SK-N-SH treated with all-trans-retinoic acid at 6 μM for 48 hours (cell line): ENCODE measurements around the gene IFITM2.
"Not testable (repeated sequence)": the region's sequence is repeated elsewhere in the genome, so short reads cannot be mapped to it uniquely, and the experiment has no call there.

Experiments used
- ARNTL ChIP-seq: fragments of 450-650 bp; formaldehyde crosslinking; IDR thresholded peaks from 2 replicates; pipeline ENCODE4 v1.5.0; 2020; ENCODE audit warnings: low read depth, mild to moderate bottlenecking, moderate library complexity, borderline replicate concordance
- CSDC2 ChIP-seq: fragments of 250-450 bp; sonication (Bioruptor Pico); IDR thresholded peaks from 2 replicates; pipeline ENCODE4 v1.5.0; 2020; ENCODE audit warnings: mild to moderate bottlenecking, moderate library complexity
- CSRNP3 ChIP-seq: fragments of 250-450 bp; sonication (Bioruptor Pico); IDR thresholded peaks from 2 replicates; pipeline ENCODE4 v1.5.1; 2021; ENCODE audit warnings: mild to moderate bottlenecking, moderate library complexity
- ESRRG ChIP-seq: fragments of 250-450 bp; sonication (Bioruptor Pico); IDR thresholded peaks from 2 replicates; pipeline ENCODE4 v1.6.1; 2021; ENCODE audit warnings: mild to moderate bottlenecking
- GLIS3 ChIP-seq: fragments of 250-450 bp; sonication (Bioruptor Pico); IDR thresholded peaks from 2 replicates; pipeline ENCODE4 v1.5.0; 2020; ENCODE audit warnings: mild to moderate bottlenecking, moderate library complexity
- ISL1 ChIP-seq: fragments of 250-450 bp; sonication (Bioruptor Pico); IDR thresholded peaks from 2 replicates; pipeline ENCODE4 v2.1.2; 2022; ENCODE audit warnings: mild to moderate bottlenecking, moderate library complexity
- PATZ1 ChIP-seq: fragments of 250-450 bp; sonication (Bioruptor Pico); IDR thresholded peaks from 2 replicates; pipeline ENCODE4 v1.8.0; 2020; ENCODE audit warnings: mild to moderate bottlenecking, moderate library complexity, borderline replicate concordance
- POU6F1 ChIP-seq: fragments of 250-450 bp; sonication (Bioruptor Pico); IDR thresholded peaks from 2 replicates; pipeline ENCODE4 v1.8.0; 2021; ENCODE audit warnings: low read depth, mild to moderate bottlenecking, moderate library complexity, borderline replicate concordance
- PPARA ChIP-seq: fragments of 250-450 bp; sonication (Bioruptor Pico); IDR thresholded peaks from 2 replicates; pipeline ENCODE4 v1.5.0; 2020; ENCODE audit warnings: mild to moderate bottlenecking, borderline replicate concordance
- RARB ChIP-seq: fragments of 250-450 bp; sonication (Bioruptor Pico); IDR thresholded peaks from 2 replicates; pipeline ENCODE4 v1.8.0; 2021; ENCODE audit warnings: mild to moderate bottlenecking, moderate library complexity
- SNAI2 ChIP-seq: fragments of 250-450 bp; sonication (Bioruptor Pico); IDR thresholded peaks from 2 replicates; pipeline ENCODE4 v1.5.0; 2020; ENCODE audit warnings: mild to moderate bottlenecking, moderate library complexity
- TCF4 ChIP-seq: fragments of 250-450 bp; sonication (Bioruptor Pico); IDR thresholded peaks from 2 replicates; pipeline ENCODE4 v1.8.0; 2021; ENCODE audit warnings: mild to moderate bottlenecking, moderate library complexity, borderline replicate concordance
- ZFP30 ChIP-seq: fragments of 450-650 bp; formaldehyde crosslinking; IDR thresholded peaks from 2 replicates; pipeline ENCODE4 v1.5.0; 2022; ENCODE audit warnings: mild to moderate bottlenecking, moderate library complexity
- ZNF8 ChIP-seq: fragments of 450-650 bp; formaldehyde crosslinking; IDR thresholded peaks from 2 replicates; pipeline ENCODE4 v1.5.0; 2020; ENCODE audit warnings: mild to moderate bottlenecking, moderate library complexity

GRCh38 chr11:308740-309665 is 1.4 kb downstream of the IFITM2 start:
- TF ChIP-seq CSDC2 (CRISPR knock-in tag); ZFP30 (CRISPR knock-in tag); ESRRG; TCF4 (CRISPR knock-in tag); POU6F1 (CRISPR knock-in tag); PATZ1; ZNF8 (CRISPR knock-in tag); PPARA; SNAI2 (CRISPR knock-in tag); RARB (CRISPR knock-in tag); CSRNP3; ARNTL (CRISPR knock-in tag); GLIS3 (CRISPR knock-in tag); ISL1 (CRISPR knock-in tag): not testable (repeated sequence)
